Mesothelial cell of epicardium (in vitro differentiated cells): ENCODE data around the gene SPDEF. TPM values are rescaled to one million over a fixed set of nuclear protein-coding genes. Genes with fewer than 3 reads are reported as not detected.

ENCODE experiments used
- DNase-seq, 2 experiments: peaks; one replicate each; pipeline ENCODE4 v3.0.0; 2021; ENCODE audit warnings: low spot score in 2 of 2; ENCODE audit not compliant: unreplicated experiment in 2 of 2
- H3K27ac Mint-ChIP-seq: 2 replicates; pipeline ENCODE4 v1.8.0; 2021; ENCODE audit warnings: mixed read lengths
- H3K27me3 Mint-ChIP-seq: 2 replicates; pipeline ENCODE4 v1.8.0; 2021; ENCODE audit warnings: low read depth, mixed read lengths
- H3K36me3 Mint-ChIP-seq: 2 replicates; pipeline ENCODE4 v1.8.0; 2021; ENCODE audit warnings: mixed read lengths
- H3K4me1 Mint-ChIP-seq: 2 replicates; pipeline ENCODE4 v1.8.0; 2021; ENCODE audit warnings: mixed read lengths
- H3K4me3 Mint-ChIP-seq: 2 replicates; pipeline ENCODE4 v1.8.0; 2021; ENCODE audit warnings: mild to moderate bottlenecking, moderate library complexity, mixed read lengths
- H3K9me3 Mint-ChIP-seq: 2 replicates; pipeline ENCODE4 v1.8.0; 2021; ENCODE audit warnings: mixed read lengths
- CTCF ChIP-seq: fragments of 200-600 bp; sonication (generic); IDR thresholded peaks from one replicate; pipeline ENCODE4 v1.5.0; 2021; ENCODE audit warnings: antibody characterized with exemption; ENCODE audit not compliant: unreplicated experiment
- total RNA-seq: library from RNA; stranded (reverse); gene quantifications from 3 replicates; pipeline ENCODE4 v1.2.1, GENCODE V29; 2021

SPDEF gene
- total RNA-seq, 1 donor from 2014 or later, result 0.34 TPM

GRCh38 chr6:34509782-34510181 lies 46.3 kb downstream of the SPDEF start:
- H3K27me3 Mint-ChIP-seq, result peaks cover 4% of the 10 kb centered on the region
- H3K4me1 Mint-ChIP-seq, result peaks cover 28% of the 10 kb centered on the region
- no peak for DNase-seq
- peaks cover 13% of the 10 kb centered on the region for H3K9me3 Mint-ChIP-seq
- no peaks in the 10 kb centered on the region for H3K36me3 Mint-ChIP-seq
- H3K4me3 Mint-ChIP-seq, result no peak overlapping the region
- TF ChIP-seq CTCF, result no peak
- no peak overlapping the region for H3K27ac Mint-ChIP-seq

GRCh38 chr6:34508425-34508824 lies 47.7 kb downstream of the SPDEF start:
- Mint-ChIP-seq H3K9me3 (peaks cover 13% of the 10 kb centered on the region), H3K4me3 (no peak overlapping the region), H3K36me3 (no peaks in the 10 kb centered on the region), H3K27ac (no peak overlapping the region), H3K4me1 (peaks cover 16% of the 10 kb centered on the region), H3K27me3 (no peaks in the 10 kb centered on the region)
- DNase-seq, result no peak
- peak; percentile 60 for TF ChIP-seq CTCF

GRCh38 chr6:34506718-34507117 lies 49.4 kb downstream of the SPDEF start:
- TF ChIP-seq CTCF, result no peak
- DNase-seq, result no peak

GRCh38 chr6:34497411-34497810 lies 58.7 kb downstream of the SPDEF start:
- DNase-seq, result no peak
- no peaks in the 10 kb centered on the region for H3K36me3 Mint-ChIP-seq
- H3K4me3 Mint-ChIP-seq, result no peak overlapping the region
- peaks cover 17% of the 10 kb centered on the region for H3K9me3 Mint-ChIP-seq
- TF ChIP-seq CTCF, result no peak
- no peaks in the 10 kb centered on the region for H3K4me1 Mint-ChIP-seq
- H3K27ac Mint-ChIP-seq, result no peak overlapping the region
- H3K27me3 Mint-ChIP-seq, result no peaks in the 10 kb centered on the region

More at GRCh38 chr6:34506718-34507117, 49.4 kb downstream of the SPDEF start:
- H3K9me3 Mint-ChIP-seq, result peaks cover 13% of the 10 kb centered on the region
- no peak overlapping the region for H3K4me3 Mint-ChIP-seq
- no peak overlapping the region for H3K27ac Mint-ChIP-seq
- no peaks in the 10 kb centered on the region for H3K36me3 Mint-ChIP-seq
- peaks cover 3% of the 10 kb centered on the region for H3K4me1 Mint-ChIP-seq
- H3K27me3 Mint-ChIP-seq, result no peaks in the 10 kb centered on the region

- peaks cover 1% of the 10 kb centered on the region for H3K4me1 Mint-ChIP-seq
- H3K36me3 Mint-ChIP-seq, result no peaks in the 10 kb centered on the region
- H3K9me3 Mint-ChIP-seq, result peaks cover 13% of the 10 kb centered on the region
- H3K4me3 Mint-ChIP-seq, result no peak overlapping the region
- DNase-seq, result no peak
- H3K27ac Mint-ChIP-seq, result no peak overlapping the region
- TF ChIP-seq CTCF, result no peak
- H3K27me3 Mint-ChIP-seq, result no peaks in the 10 kb centered on the region
These were observed 59.9 kb downstream of the SPDEF start for GRCh38 chr6:34496103-34496685.

- no peak for DNase-seq
- Mint-ChIP-seq H3K36me3 (no peaks in the 10 kb centered on the region), H3K9me3 (peaks cover 2% of the 10 kb centered on the region), H3K27ac (no peak overlapping the region), H3K4me1 (peaks cover 8% of the 10 kb centered on the region), H3K4me3 (no peak overlapping the region), H3K27me3 (no peaks in the 10 kb centered on the region)
- no peak for TF ChIP-seq CTCF
These were observed 61.2 kb downstream of the SPDEF start for GRCh38 chr6:34494973-34495372.
